HepG2 (cell line): ENCODE data around the gene GCHFR. TPM values are rescaled to one million over a fixed set of nuclear protein-coding genes. Genes with fewer than 3 reads are reported as not detected.

Source experiments
- ATAC-seq: fragments of 200-7000 bp; cut with Tn5 transposase; 3 replicates; pipeline ENCODE4 v1.9.1; 2020; ENCODE audit warnings: mild to moderate bottlenecking, moderate library complexity
- BruUV-seq: library from RNA; stranded (reverse); fragments of 400-500 nt; replicated peaks from 2 replicates; lab custom pipeline; 2021; lab: Mats Ljungman, UMichigan
- CTCF ChIA-PET: fragments of 300-600 bp; formaldehyde crosslinking; extraction: SDS; loops from one replicate; lab custom pipeline; 2021; ENCODE audit warnings: low total read pairs, inconsistent platforms, low intra/inter-chr PET ratio; lab: Yijun Ruan, JAX
- POLR2A ChIA-PET: fragments of 350-600 bp; sonication (Branson Sonifier 250); formaldehyde crosslinking; loops from one replicate; lab custom pipeline; 2020; ENCODE audit warnings: antibody characterized with exemption, inconsistent platforms; lab: Yijun Ruan, JAX
- DNase-seq: peaks from one replicate; pipeline ENCODE4 v3.0.0-alpha.2; 2015; ENCODE audit warnings: low spot score
- FAIRE-seq: peaks from 3 replicates; lab custom pipeline; 2011; peaks lifted over from hg19 to GRCh38; lab: Jason Lieb, UNC
- H2AFZ ChIP-seq: one replicate; pipeline ENCODE4 v1.6.1; 2011; ENCODE audit warnings: low read length, inconsistent platforms
- H3K27ac ChIP-seq: fragments of 300-600 bp; 3 replicates; pipeline ENCODE4 v1.8.0; 2011; ENCODE audit warnings: mixed run types, mild to moderate bottlenecking, mixed read lengths, low read length, inconsistent platforms; ENCODE audit not compliant: insufficient read depth; ENCODE audit errors: extremely low read length
- H3K27me3 ChIP-seq, 2 experiments: fragments of 200-600 bp in 1 of 2; 2 replicates in 1 of 2; 3 replicates in 1 of 2; pipeline versions ENCODE4 v1.6.0 to v1.8.0; 2011; ENCODE audit warnings: low read length in 2 of 2, mild to moderate bottlenecking in 2 of 2, moderate library complexity in 2 of 2, inconsistent platforms in 1 of 2; ENCODE audit not compliant: insufficient read depth in 2 of 2, control insufficient read depth in 1 of 2
- H3K36me3 ChIP-seq, 2 experiments: fragments of 200-600 bp in 1 of 2; replicated peaks in 1 of 2; 2 replicates in 1 of 2; 3 replicates in 1 of 2; pipeline versions ENCODE4 v1.5.1 to v1.8.0; 2011; ENCODE audit warnings: low read length in 2 of 2, inconsistent platforms in 1 of 2; ENCODE audit not compliant: insufficient read depth in 2 of 2, control insufficient read depth in 1 of 2
- H3K4me1 ChIP-seq: 2 replicates; pipeline ENCODE4 v1.5.1; 2012; ENCODE audit warnings: low read length, inconsistent platforms; ENCODE audit not compliant: insufficient read depth
- H3K4me2 ChIP-seq: 2 replicates; pipeline ENCODE4 v1.6.0; 2011; ENCODE audit warnings: low read depth, low read length, inconsistent platforms
- H3K4me3 ChIP-seq, 3 experiments: fragments of 200-600 bp in 1 of 3; sonication (generic), shearing (Covaris generic) in 1 of 3; replicated peaks in 1 of 3; 2 replicates each; pipeline ENCODE4 v1.5.1; 2011 to 2016; ENCODE audit warnings: low read length in 3 of 3, inconsistent platforms in 2 of 3, low read depth in 2 of 3, mild to moderate bottlenecking in 2 of 3, control low read depth in 1 of 3, mixed read lengths in 1 of 3; ENCODE audit not compliant: insufficient read depth in 1 of 3
- H3K79me2 ChIP-seq: one replicate; pipeline ENCODE4 v1.6.1; 2011; ENCODE audit warnings: low read length, inconsistent platforms; ENCODE audit not compliant: insufficient read depth
- H3K9ac ChIP-seq: 2 replicates; pipeline ENCODE4 v1.6.0; 2011; ENCODE audit warnings: mild to moderate bottlenecking, low read depth, low read length, inconsistent platforms; ENCODE audit not compliant: insufficient read depth
- H3K9me3 ChIP-seq: 2 replicates; pipeline ENCODE4 v1.5.1; 2012; ENCODE audit warnings: mild to moderate bottlenecking, low read length
- H4K20me1 ChIP-seq: 2 replicates; pipeline ENCODE4 v1.6.0; 2011; ENCODE audit warnings: inconsistent platforms, mild to moderate bottlenecking, low read length, moderate library complexity; ENCODE audit not compliant: insufficient read depth
- KLF13 ChIP-seq: sonication (generic); formaldehyde crosslinking; IDR thresholded peaks from 2 replicates; pipeline ENCODE4 v1.4.0; 2020; ENCODE audit warnings: mild to moderate bottlenecking, missing genetic modification reagents
- PHF8 ChIP-seq: sonication (generic); formaldehyde crosslinking; IDR thresholded peaks from 2 replicates; pipeline ENCODE4 v1.5.0; 2020; ENCODE audit warnings: missing genetic modification reagents
- PITX1 ChIP-seq: sonication (generic); formaldehyde crosslinking; IDR thresholded peaks from 2 replicates; pipeline ENCODE4 v1.5.1; 2020; ENCODE audit warnings: mild to moderate bottlenecking, missing genetic modification reagents
- WGBS: methylation state at CpG from one replicate; pipeline ENCODE4 v1.1.6; 2017; ENCODE audit warnings: low lambda C conversion rate; 5-methylcytosine and 5-hydroxymethylcytosine counted together
- in situ Hi-C: cut with HindIII; loops from 2 replicates; pipeline ENCODE4 v1.10.0; 2017; ENCODE audit warnings: low pct_unique_long_range_greater_than_20kb; ENCODE audit not compliant: extremely low pct_ligation_motif_present
- intact Hi-C: fragments of 100-400 bp; cut with micrococcal nuclease; formaldehyde crosslinking; loops from one replicate; pipeline ENCODE4 v1.10.0; 2022; ENCODE audit not compliant: unreplicated experiment
- polyA plus RNA-seq, 8 experiments: library from polyadenylated mRNA; depleted of rRNA in 3 of 8; stranded (reverse) in 7 of 8; unstranded in 1 of 8; fragments of >200 nt; fragmentation: Illumina TruSeq in 4 of 8; extraction: Trizol in 4 of 8; gene quantifications; 2 replicates each; pipeline versions ENCODE4 v1.2.1 to v1.2.3, GENCODE V29; 2011 to 2016; ENCODE audit warnings: low read depth in 4 of 8, missing spikeins in 1 of 8, mixed read lengths in 1 of 8; ENCODE audit not compliant: insufficient read depth in 1 of 8
- total RNA-seq, 5 experiments: library from RNA; depleted of rRNA; stranded (reverse); fragments of >200 nt; fragmentation: Illumina TruSeq; extraction: Trizol; gene quantifications; 2 replicates each; pipeline ENCODE4 v1.2.3, GENCODE V29; 2016; ENCODE audit warnings: low read depth in 1 of 5
- TF ChIP-seq, protein P1 (sequence below): sonication (generic); formaldehyde crosslinking; IDR thresholded peaks from 2 replicates; pipeline ENCODE4 v1.8.1; 2023; ENCODE audit warnings: mild to moderate bottlenecking, missing genetic modification reagents
- TF ChIP-seq, protein P2 (sequence below): IDR thresholded peaks from 2 replicates; pipeline ENCODE4 v1.6.1; 2018; ENCODE audit warnings: missing genetic modification reagents

GCHFR gene
- total and polyA plus RNA-seq, 2 of the 13 experiments (the other 11 are each of a cell fraction or from before 2014, with no cell fraction given): 51.5 to 92.4 TPM

DNA sequence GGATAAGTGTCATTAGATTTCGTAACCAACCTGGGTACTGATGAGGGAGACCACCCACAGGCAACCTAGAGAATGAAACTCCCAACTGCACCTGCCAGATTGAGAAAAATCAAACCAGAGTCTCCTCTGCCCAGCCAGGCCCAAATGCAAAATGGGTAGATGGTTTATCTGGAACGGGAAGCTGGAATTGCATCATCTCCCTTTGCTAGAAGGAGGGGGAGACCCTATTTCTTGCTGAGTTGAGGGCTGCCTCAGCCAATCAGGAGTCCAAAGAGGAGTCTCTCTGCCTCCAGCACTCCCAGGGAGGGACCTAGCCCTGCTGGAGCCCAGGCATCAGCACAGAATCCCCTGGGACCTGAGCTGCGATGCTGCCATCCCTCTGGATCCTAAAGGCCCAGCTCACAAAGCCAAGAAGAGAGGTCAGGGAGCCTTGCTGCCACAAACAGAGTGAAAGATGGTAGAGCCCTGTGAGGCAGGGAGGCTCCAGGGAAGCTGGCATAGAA lies 16.9 kb upstream of the GCHFR start:
- WGBS: 94% methylated on average over 3 of the region's 3 CpGs
- in situ Hi-C loops: no loop called here

DNA sequence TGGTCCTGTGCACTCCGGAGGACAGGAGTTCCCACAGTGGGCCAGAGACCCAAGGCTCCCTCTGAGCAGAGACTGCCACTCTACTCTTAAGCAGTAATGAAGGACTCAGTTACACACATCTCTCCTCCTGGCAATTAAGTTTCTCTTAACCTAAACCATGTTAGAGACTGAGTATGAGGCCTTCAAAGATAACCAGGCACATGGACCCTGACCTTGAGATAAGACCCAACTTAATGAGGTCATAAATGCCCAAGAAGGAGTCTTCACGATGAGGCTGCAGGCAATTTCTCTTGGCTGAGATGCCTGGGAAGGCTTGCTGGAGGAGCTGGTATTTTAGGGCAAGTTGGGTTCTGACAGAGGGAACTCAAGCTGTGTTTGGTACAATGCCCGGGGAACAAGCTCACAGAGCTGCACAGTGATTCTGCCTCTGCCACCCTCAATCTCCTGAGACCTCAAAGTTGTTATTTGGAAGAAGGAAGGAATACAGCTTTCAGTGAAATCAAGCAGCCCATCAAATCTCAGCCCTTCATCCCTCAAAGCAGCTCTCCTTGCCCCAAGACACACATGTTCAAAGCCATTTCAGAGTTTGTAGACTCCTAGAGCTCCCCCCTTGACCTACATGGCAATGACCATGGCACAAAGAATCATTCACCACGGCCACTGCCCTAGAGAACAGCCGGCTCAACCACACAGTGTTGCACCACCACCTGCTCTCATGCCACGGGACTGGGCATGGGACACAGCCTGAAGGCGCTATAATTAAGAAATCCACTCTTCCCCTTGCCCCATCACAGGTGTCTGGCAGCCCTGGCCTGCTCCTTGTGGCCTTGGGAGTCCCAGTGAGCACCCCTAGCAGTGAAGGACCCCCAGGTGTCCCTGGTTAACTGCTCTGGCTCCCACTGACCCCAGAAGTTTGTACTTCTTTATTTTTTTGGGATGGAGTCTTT lies 15.9 kb upstream of the GCHFR start:
- no peak for ATAC-seq
- peaks cover 19% of the 10 kb centered on the region for H3K4me1 ChIP-seq
- H3K4me3 ChIP-seq: no peak overlapping the region
- BruUV-seq: no TSS peak
- FAIRE-seq: no peak
- H3K79me2 ChIP-seq: peaks cover 18% of the 10 kb centered on the region
- no peak overlapping the region for H3K4me2 ChIP-seq
- no peaks in the 10 kb centered on the region for H4K20me1 ChIP-seq
- TF ChIP-seq KLF13 (CRISPR knock-in tag): no peak
- TF ChIP-seq, protein P1, sequence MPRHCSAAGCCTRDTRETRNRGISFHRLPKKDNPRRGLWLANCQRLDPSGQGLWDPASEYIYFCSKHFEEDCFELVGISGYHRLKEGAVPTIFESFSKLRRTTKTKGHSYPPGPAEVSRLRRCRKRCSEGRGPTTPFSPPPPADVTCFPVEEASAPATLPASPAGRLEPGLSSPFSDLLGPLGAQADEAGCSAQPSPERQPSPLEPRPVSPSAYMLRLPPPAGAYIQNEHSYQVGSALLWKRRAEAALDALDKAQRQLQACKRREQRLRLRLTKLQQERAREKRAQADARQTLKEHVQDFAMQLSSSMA (CRISPR knock-in tag): no peak
- TF ChIP-seq PHF8 (CRISPR knock-in tag): no peak
- TF ChIP-seq, all 625 proteins: peak for 0
- Histone ChIP-seq H3K36me3 (peaks cover 12 to 67% of the 10 kb centered on the region in 2 experiments), H3K27me3 (no peaks in the 10 kb centered on the region), H3K9ac (no peak overlapping the region), H3K9me3 (no peaks in the 10 kb centered on the region), H2AFZ (no peak overlapping the region), H3K27ac (no peak overlapping the region)
- CTCF ChIA-PET: no interaction called here
- WGBS: 82% methylated on average over 6 of the region's 7 CpGs
- POLR2A ChIA-PET: no interaction called here
- in situ Hi-C loops (no loop called here), intact Hi-C loops (loop anchor here (5.0 kb wide), 1 partner anchor 144 kb away; the partner anchor contains the start of gene VPS18)
- no peak for DNase-seq

More for the DNA sequence above, 16.9 kb upstream of the GCHFR start:
- DNase-seq (no peak), FAIRE-seq (no peak), ATAC-seq (no peak)
- no peaks in the 10 kb centered on the region for H3K27me3 ChIP-seq
- BruUV-seq: no TSS peak
- intact Hi-C loops: loop anchor here (1.0 to 5.0 kb wide), 2 partner anchors 35 to 145 kb away; partner anchors contain the start of gene VPS18
- peaks cover 8% of the 10 kb centered on the region for H3K79me2 ChIP-seq
- no peak overlapping the region for H3K27ac ChIP-seq
- no peak overlapping the region for H2AFZ ChIP-seq
- ChIA-PET POLR2A (interaction anchor here (0.6 to 1.3 kb wide), 3 partner anchors 15 to 147 kb away, joined by 3 to 6 read pairs (median 3); partner anchors contain the start of genes GCHFR and VPS18), CTCF (interaction anchor here (2.1 kb wide), 1 partner anchor 35 kb away, joined by 28 read pairs; no protein-coding TSS in a partner anchor)
- TF ChIP-seq, protein P2, sequence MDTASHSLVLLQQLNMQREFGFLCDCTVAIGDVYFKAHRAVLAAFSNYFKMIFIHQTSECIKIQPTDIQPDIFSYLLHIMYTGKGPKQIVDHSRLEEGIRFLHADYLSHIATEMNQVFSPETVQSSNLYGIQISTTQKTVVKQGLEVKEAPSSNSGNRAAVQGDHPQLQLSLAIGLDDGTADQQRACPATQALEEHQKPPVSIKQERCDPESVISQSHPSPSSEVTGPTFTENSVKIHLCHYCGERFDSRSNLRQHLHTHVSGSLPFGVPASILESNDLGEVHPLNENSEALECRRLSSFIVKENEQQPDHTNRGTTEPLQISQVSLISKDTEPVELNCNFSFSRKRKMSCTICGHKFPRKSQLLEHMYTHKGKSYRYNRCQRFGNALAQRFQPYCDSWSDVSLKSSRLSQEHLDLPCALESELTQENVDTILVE (CRISPR knock-in tag): no peak
- no peak for TF ChIP-seq PITX1 (CRISPR knock-in tag)
- H3K4me1 ChIP-seq: peaks cover 9% of the 10 kb centered on the region; the same call in 1 of the 2 replicates
- peaks cover 13 to 72% of the 10 kb centered on the region in 2 experiments for H3K36me3 ChIP-seq
- H3K9me3 ChIP-seq: no peaks in the 10 kb centered on the region
- H3K9ac ChIP-seq: no peak overlapping the region
- H3K4me3 ChIP-seq: no peak overlapping the region
- no peaks in the 10 kb centered on the region for H4K20me1 ChIP-seq
- no peak overlapping the region for H3K4me2 ChIP-seq
